Neutrophil (primary cell): ENCODE measurements around the gene PHEX.

Experiments used
- H3K27ac ChIP-seq: fragments of 200-600 bp; sonication (generic); 2 replicates; pipeline ENCODE4 v1.5.1; 2016; ENCODE audit warnings: mild to moderate bottlenecking, moderate library complexity
- H3K27me3 ChIP-seq: fragments of 200-600 bp; sonication (generic); 2 replicates; pipeline ENCODE4 v1.6.0; 2016; ENCODE audit warnings: mild to moderate bottlenecking
- H3K36me3 ChIP-seq: fragments of 200-600 bp; sonication (generic); 2 replicates; pipeline ENCODE4 v1.5.1; 2017
- H3K4me1 ChIP-seq, 2 experiments: fragments of 200-600 bp in 1 of 2; sonication (generic) in 1 of 2; 1 replicate in 1 of 2; 2 replicates in 1 of 2; pipeline versions ENCODE4 v1.5.1 to v1.6.1; 2013 to 2016; ENCODE audit warnings: low read depth in 1 of 2, low read length in 1 of 2, mild to moderate bottlenecking in 1 of 2, moderate library complexity in 1 of 2; ENCODE audit not compliant: control insufficient read depth in 1 of 2, insufficient read depth in 1 of 2
- H3K4me3 ChIP-seq, 2 experiments: fragments of 200-600 bp in 1 of 2; sonication (generic) in 1 of 2; 1 replicate in 1 of 2; 2 replicates in 1 of 2; pipeline ENCODE4 v1.5.1; 2013 to 2016; ENCODE audit warnings: low read depth in 1 of 2, low read length in 1 of 2, mild to moderate bottlenecking in 1 of 2, moderate library complexity in 1 of 2
- H3K9me3 ChIP-seq: fragments of 200-600 bp; sonication (generic); 2 replicates; pipeline ENCODE4 v1.5.1; 2016
- TF ChIP-seq, protein P1 (sequence below): fragments of 200-600 bp; sonication (generic); IDR thresholded peaks from 2 replicates; pipeline ENCODE4 v1.5.1; 2016; ENCODE audit warnings: antibody characterized with exemption

Gene PHEX

DNA sequence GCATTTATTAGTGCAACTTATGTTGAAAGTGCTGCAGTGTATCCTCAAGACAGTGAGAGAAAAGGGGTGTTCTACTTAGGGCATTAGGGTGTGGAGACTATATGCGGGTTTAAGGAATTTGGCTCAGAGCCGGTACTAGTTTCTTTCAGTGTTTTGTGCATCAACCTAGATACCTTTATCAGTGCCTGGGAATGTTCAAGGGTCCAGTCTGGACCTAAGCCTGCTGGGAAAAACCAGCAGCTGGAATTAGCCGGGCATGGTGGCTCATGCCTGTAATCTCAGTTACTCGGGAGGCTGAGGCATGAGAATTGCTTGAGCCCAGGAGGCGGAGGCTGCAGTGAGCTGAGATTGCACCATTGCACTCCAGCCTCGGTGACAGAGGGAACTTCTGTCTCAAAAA, 7.4 kb downstream of the PHEX start:
- H3K4me1 ChIP-seq = peaks cover 2 to 9% of the 10 kb centered on the region in 2 experiments
- TF ChIP-seq, protein P1, sequence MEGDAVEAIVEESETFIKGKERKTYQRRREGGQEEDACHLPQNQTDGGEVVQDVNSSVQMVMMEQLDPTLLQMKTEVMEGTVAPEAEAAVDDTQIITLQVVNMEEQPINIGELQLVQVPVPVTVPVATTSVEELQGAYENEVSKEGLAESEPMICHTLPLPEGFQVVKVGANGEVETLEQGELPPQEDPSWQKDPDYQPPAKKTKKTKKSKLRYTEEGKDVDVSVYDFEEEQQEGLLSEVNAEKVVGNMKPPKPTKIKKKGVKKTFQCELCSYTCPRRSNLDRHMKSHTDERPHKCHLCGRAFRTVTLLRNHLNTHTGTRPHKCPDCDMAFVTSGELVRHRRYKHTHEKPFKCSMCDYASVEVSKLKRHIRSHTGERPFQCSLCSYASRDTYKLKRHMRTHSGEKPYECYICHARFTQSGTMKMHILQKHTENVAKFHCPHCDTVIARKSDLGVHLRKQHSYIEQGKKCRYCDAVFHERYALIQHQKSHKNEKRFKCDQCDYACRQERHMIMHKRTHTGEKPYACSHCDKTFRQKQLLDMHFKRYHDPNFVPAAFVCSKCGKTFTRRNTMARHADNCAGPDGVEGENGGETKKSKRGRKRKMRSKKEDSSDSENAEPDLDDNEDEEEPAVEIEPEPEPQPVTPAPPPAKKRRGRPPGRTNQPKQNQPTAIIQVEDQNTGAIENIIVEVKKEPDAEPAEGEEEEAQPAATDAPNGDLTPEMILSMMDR = no peak
- no peaks in the 10 kb centered on the region for H3K27me3 ChIP-seq
- H3K9me3 ChIP-seq = no peaks in the 10 kb centered on the region
- H3K36me3 ChIP-seq = no peaks in the 10 kb centered on the region
- peak overlapping the region; percentile 58 for H3K27ac ChIP-seq
- no peak overlapping the region for H3K4me3 ChIP-seq

DNA sequence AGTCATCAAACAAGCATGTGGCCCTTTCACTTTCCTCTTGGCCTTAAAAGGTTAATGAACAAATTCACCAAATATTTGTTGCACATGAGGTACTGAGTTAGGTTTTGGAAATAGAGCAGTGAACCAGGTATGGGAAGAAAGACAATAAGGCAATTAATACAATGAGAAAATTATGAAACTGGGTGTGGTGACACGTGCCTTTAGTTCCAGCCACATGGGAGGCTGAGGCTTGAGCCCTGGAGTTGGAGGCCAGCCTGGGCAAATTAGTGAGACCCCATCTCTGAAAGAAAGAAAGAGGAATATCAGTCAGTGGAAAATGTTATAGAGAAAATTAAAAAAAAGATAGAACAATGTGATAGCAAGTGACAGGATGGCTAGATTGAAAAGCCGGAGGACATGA, 8.1 kb downstream of the PHEX start:
- TF ChIP-seq, protein P1 = no peak
- Histone ChIP-seq H3K4me3 (no peak overlapping the region), H3K27me3 (no peaks in the 10 kb centered on the region), H3K9me3 (no peaks in the 10 kb centered on the region), H3K4me1 (peaks cover 2 to 9% of the 10 kb centered on the region in 2 experiments), H3K36me3 (no peaks in the 10 kb centered on the region), H3K27ac (peak overlapping the region; percentile 58)

DNA sequence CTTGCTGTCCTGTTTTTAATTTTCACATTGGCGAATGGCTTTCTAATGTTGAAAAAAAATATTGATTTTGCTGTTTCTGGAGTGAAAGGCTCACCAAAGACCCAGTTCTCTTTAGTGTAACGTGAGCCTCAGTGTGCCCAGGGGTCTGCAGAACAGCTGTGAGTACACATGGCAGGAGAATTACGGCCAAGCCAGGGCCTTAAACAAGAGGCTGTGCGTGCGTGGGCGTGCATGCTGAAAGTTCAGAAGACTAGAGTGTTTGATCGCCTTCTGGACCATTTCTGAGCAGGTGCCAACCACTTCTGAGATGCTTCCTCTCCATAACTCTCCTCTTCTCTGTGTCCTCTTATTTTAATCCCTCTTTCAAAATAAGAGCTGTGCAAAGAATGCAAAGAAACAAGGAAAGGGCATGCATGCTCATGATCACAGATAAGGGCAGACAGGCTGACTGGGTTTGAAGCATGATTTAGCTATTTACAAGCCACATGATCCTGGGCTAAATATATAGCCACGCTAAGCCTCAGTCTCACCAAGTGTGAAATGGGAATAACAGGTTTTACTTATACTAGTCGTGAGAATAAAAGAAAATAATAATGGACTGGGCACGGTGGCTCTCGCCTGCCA, 9.9 kb downstream of the PHEX start:
- no peaks in the 10 kb centered on the region for H3K36me3 ChIP-seq
- peaks cover 2 to 9% of the 10 kb centered on the region in 2 experiments for H3K4me1 ChIP-seq
- TF ChIP-seq, protein P1 = no peak
- no peak overlapping the region for H3K27ac ChIP-seq
- no peaks in the 10 kb centered on the region for H3K27me3 ChIP-seq
- H3K9me3 ChIP-seq = no peaks in the 10 kb centered on the region
- H3K4me3 ChIP-seq = no peak overlapping the region

DNA sequence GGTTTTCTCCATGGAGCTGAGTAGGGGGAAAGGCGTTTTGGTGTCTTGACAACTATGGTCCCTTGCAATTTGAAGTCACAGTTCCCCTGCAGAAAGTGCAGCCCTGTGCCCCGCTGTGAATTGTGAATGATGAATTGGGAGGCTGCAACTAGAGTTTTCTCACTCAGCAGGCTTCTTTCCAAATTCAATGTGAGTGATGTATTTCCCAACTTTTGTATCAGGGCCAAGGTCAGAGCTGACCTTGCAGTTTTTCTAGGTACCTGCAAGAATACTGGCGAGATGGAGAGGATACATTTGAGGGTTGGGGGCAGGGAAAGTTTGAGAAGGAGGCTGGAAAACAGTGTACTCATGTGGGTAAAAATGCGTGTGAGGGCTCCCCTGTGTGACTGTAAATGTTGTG, 11.7 kb downstream of the PHEX start:
- Histone ChIP-seq H3K9me3 (no peaks in the 10 kb centered on the region), H3K36me3 (no peaks in the 10 kb centered on the region), H3K4me1 (peaks cover 2 to 9% of the 10 kb centered on the region in 2 experiments), H3K27me3 (no peaks in the 10 kb centered on the region), H3K4me3 (no peak overlapping the region), H3K27ac (no peak overlapping the region)
- TF ChIP-seq, protein P1 = no peak

DNA sequence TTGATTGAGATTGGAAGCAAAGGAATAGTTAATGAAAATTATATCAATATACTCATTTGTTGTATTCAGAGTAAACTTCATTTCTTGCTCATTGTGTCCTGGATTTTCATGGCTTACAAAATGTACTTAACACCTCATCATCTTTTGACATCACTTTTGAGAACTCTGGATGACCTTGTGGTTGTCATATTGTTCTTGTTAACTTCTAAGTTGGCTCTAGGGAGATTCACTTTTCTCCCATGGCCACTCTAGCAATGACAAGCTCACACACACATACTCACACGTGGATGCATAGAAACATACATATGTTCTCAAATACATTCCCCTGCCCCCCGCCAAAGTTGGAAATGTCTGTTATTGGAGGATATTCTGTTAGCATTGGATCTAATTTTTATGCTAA, 15.3 kb downstream of the PHEX start:
- Histone ChIP-seq H3K36me3 (no peaks in the 10 kb centered on the region), H3K9me3 (no peaks in the 10 kb centered on the region), H3K4me3 (no peak overlapping the region), H3K27ac (no peak overlapping the region), H3K27me3 (no peaks in the 10 kb centered on the region), H3K4me1 (no peaks in the 10 kb centered on the region)
- TF ChIP-seq, protein P1 = no peak

DNA sequence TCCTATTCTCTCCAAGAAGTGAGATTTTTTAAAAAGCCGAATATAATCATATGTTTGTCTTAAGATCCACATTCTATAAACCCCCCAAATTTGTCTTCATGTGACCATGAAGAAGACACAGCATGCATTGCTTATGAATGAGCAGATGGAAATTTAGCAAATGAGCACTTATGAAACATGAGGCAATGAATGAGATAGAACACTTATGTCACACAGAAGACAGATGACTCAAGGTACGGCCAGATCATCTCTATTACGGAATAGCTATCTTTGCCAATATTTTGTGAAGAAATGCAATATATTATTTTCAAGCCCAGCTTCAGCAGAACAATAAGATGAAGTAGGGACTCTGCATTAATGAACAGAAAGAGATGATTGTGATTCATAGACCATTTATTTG, 21.4 kb downstream of the PHEX start:
- Histone ChIP-seq H3K4me3 (no peak overlapping the region), H3K27ac (no peak overlapping the region), H3K9me3 (no peaks in the 10 kb centered on the region), H3K36me3 (no peaks in the 10 kb centered on the region), H3K4me1 (no peaks in the 10 kb centered on the region), H3K27me3 (no peaks in the 10 kb centered on the region)
- TF ChIP-seq, protein P1 = no peak
